PC-9 (cell line): ENCODE data around the gene SPINK5.

Source experiments
- EZH2 ChIP-seq: fragments of 200-600 bp; sonication (generic); IDR thresholded peaks from 2 replicates; pipeline ENCODE4 v1.8.0; 2017; ENCODE audit warnings: antibody characterized with exemption, low read depth
- TF ChIP-seq, protein P1 (sequence below): fragments of 200-600 bp; sonication (generic); conservative IDR thresholded peaks from 2 replicates; pipeline ENCODE4 v1.6.1; 2017; ENCODE audit warnings: mixed run types, antibody characterized with exemption, mild to moderate bottlenecking, moderate library complexity

DNA sequence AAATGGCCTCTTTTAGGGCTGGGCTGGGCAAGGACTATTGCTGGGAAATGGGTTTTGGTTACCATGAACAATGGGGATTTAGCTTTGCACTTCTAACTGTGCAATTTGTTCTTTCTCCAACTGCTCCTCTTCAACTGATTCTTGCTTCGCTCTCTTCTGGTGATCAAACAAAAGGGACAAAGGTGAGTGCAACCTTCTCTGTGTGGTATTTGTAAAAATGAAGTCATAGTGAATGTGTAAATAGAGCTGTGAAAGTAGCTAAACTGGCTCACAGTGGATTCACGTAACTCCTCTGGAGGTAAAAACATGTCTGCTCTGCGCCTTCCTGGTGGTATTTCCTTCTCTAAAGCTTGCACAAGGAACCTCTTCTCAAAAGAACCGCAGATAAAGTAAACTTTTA lies 83.6 kb downstream of the SPINK5 start:
- no peak for TF ChIP-seq EZH2
- TF ChIP-seq, protein P1, sequence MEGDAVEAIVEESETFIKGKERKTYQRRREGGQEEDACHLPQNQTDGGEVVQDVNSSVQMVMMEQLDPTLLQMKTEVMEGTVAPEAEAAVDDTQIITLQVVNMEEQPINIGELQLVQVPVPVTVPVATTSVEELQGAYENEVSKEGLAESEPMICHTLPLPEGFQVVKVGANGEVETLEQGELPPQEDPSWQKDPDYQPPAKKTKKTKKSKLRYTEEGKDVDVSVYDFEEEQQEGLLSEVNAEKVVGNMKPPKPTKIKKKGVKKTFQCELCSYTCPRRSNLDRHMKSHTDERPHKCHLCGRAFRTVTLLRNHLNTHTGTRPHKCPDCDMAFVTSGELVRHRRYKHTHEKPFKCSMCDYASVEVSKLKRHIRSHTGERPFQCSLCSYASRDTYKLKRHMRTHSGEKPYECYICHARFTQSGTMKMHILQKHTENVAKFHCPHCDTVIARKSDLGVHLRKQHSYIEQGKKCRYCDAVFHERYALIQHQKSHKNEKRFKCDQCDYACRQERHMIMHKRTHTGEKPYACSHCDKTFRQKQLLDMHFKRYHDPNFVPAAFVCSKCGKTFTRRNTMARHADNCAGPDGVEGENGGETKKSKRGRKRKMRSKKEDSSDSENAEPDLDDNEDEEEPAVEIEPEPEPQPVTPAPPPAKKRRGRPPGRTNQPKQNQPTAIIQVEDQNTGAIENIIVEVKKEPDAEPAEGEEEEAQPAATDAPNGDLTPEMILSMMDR = no peak
